Natural killer cell (primary cell): ENCODE measurements around the gene TUBE1. TPM values are rescaled to one million over a fixed set of nuclear protein-coding genes. Genes with fewer than 3 reads are reported as not detected.

ENCODE experiments used
- ATAC-seq, 3 donors: fragments of 150-1000 bp in 2 of 3; fragments of 200-7000 bp in 1 of 3; cut with Tn5 transposase; 1 replicate in 1 of 3; 2 replicates in 2 of 3; pipeline ENCODE4 v1.10.0; 2021; ENCODE audit warnings: mild to moderate bottlenecking in 2 of 3, moderate library complexity in 2 of 3
- DNase-seq, 2 donors: peaks; one replicate each; pipeline versions ENCODE4 v3.0.0 to v3.0.0-alpha.2; 2013 to 2021; ENCODE audit warnings: mixed read lengths in 1 of 2
- H3K27ac ChIP-seq: one replicate; pipeline ENCODE4 v1.5.1; 2013; ENCODE audit warnings: mild to moderate bottlenecking, low read length
- H3K27me3 ChIP-seq: one replicate; pipeline ENCODE4 v1.6.1; 2013; ENCODE audit warnings: low read length; ENCODE audit not compliant: control insufficient read depth, insufficient read depth
- H3K36me3 ChIP-seq: one replicate; pipeline ENCODE4 v1.6.1; 2013; ENCODE audit warnings: low read length; ENCODE audit not compliant: control insufficient read depth, insufficient read depth
- H3K4me1 ChIP-seq: one replicate; pipeline ENCODE4 v1.6.1; 2013; ENCODE audit warnings: low read length; ENCODE audit not compliant: control insufficient read depth, insufficient read depth
- H3K4me3 ChIP-seq: one replicate; pipeline ENCODE4 v1.5.1; 2013; ENCODE audit warnings: low read length
- H3K9me3 ChIP-seq: one replicate; pipeline ENCODE4 v1.6.1; 2013; ENCODE audit warnings: low read length; ENCODE audit not compliant: control insufficient read depth, insufficient read depth
- H3K27ac Mint-ChIP-seq, 2 donors: one replicate each; pipeline ENCODE4 v1.8.0; 2022; ENCODE audit warnings: mild to moderate bottlenecking in 2 of 2, mixed read lengths in 2 of 2, moderate library complexity in 1 of 2
- H3K27me3 Mint-ChIP-seq, 2 donors: one replicate each; pipeline ENCODE4 v1.8.0; 2022; ENCODE audit warnings: low read depth in 2 of 2, mixed read lengths in 2 of 2
- H3K36me3 Mint-ChIP-seq: one replicate; pipeline ENCODE4 v1.8.0; 2022; ENCODE audit warnings: mixed read lengths
- H3K4me1 Mint-ChIP-seq, 2 donors: one replicate each; pipeline ENCODE4 v1.8.0; 2022; ENCODE audit warnings: mixed read lengths in 2 of 2
- H3K4me3 Mint-ChIP-seq: one replicate; pipeline ENCODE4 v1.8.0; 2022; ENCODE audit warnings: mild to moderate bottlenecking, moderate library complexity, mixed read lengths
- H3K9me3 Mint-ChIP-seq, 2 donors: one replicate each; pipeline ENCODE4 v1.8.0; 2022; ENCODE audit warnings: mixed read lengths in 2 of 2
- WGBS: methylation state at CpG from one replicate; pipeline ENCODE4 v1.1.7; 2013; ENCODE audit warnings: missing lambda C conversion rate; ENCODE audit not compliant: insufficient coverage; 5-methylcytosine and 5-hydroxymethylcytosine counted together
- intact Hi-C: fragments of 100-400 bp; cut with micrococcal nuclease; formaldehyde crosslinking; loops from one replicate; pipeline ENCODE4 v1.14.2; 2022
- total RNA-seq, 4 donors: library from RNA; stranded (reverse); fragments of 120-200 nt in 1 of 4; gene quantifications; one replicate each; pipeline versions ENCODE4 v1.2.3 to v1.2.4, GENCODE V29; 2013 to 2022
- TF ChIP-seq, protein P1 (sequence below): fragments of 200-600 bp; IDR thresholded peaks from one replicate; pipeline ENCODE4 v1.8.0; 2022; ENCODE audit warnings: antibody characterized with exemption

TUBE1 gene
- total RNA-seq, 3 donors from 2014 or later (not counting 1 experiment from before 2014, with no cell fraction given) = 15.6 to 31.2 (median 23.7) TPM

DNA sequence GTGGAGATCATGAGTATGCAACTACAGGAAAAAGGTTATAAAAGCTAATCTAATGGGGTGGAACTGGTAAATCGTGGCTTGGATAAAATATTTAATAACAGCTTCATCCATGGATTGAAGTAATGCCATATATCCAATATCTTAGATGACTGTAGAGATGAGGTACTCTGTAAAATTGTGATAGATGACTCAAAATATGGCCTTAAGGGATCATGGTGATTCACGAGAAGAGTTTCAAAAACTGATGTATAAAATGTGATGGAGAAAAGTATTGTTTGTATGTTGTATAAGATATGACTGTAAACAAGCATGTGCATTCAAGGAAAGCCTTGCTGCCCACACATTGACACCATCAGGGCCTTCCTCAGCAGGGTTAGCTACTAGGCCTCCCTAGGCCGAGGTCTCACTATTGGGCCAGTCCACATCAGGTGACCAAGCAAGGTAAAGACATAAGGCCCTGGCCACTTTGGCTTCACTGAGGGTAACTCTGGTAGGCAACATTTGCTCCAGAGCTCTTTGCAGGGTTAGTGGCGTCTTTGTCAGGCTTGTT, 51.1 kb downstream of the TUBE1 start:
- no peak overlapping the region for H3K4me3 ChIP-seq
- no peak for ATAC-seq
- H3K27ac ChIP-seq = no peak overlapping the region
- no peaks in the 10 kb centered on the region for H3K9me3 ChIP-seq
- no peaks in the 10 kb centered on the region for H3K36me3 ChIP-seq
- no peaks in the 10 kb centered on the region for H3K4me1 ChIP-seq
- H3K9me3 Mint-ChIP-seq = no peaks in the 10 kb centered on the region
- TF ChIP-seq, protein P1, sequence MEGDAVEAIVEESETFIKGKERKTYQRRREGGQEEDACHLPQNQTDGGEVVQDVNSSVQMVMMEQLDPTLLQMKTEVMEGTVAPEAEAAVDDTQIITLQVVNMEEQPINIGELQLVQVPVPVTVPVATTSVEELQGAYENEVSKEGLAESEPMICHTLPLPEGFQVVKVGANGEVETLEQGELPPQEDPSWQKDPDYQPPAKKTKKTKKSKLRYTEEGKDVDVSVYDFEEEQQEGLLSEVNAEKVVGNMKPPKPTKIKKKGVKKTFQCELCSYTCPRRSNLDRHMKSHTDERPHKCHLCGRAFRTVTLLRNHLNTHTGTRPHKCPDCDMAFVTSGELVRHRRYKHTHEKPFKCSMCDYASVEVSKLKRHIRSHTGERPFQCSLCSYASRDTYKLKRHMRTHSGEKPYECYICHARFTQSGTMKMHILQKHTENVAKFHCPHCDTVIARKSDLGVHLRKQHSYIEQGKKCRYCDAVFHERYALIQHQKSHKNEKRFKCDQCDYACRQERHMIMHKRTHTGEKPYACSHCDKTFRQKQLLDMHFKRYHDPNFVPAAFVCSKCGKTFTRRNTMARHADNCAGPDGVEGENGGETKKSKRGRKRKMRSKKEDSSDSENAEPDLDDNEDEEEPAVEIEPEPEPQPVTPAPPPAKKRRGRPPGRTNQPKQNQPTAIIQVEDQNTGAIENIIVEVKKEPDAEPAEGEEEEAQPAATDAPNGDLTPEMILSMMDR = no peak
- no peak overlapping the region for H3K4me3 Mint-ChIP-seq
- no peaks in the 10 kb centered on the region for H3K27me3 ChIP-seq
- peaks cover 0 to 12% of the 10 kb centered on the region in 2 donors for H3K27me3 Mint-ChIP-seq
- peaks cover 0 to 4% of the 10 kb centered on the region in 2 donors for H3K4me1 Mint-ChIP-seq
- 95% methylated on average over 3 of the region's 4 CpGs for WGBS
- intact Hi-C loops = no loop called here
- H3K36me3 Mint-ChIP-seq = no peaks in the 10 kb centered on the region
- H3K27ac Mint-ChIP-seq = no peak overlapping the region
- no peak for DNase-seq

GRCh38 chr6:112034616-112034995, 52.7 kb downstream of the TUBE1 start:
- Mint-ChIP-seq H3K4me3 (no peak overlapping the region), H3K27me3 (peaks cover 0 to 12% of the 10 kb centered on the region in 2 donors), H3K9me3 (no peaks in the 10 kb centered on the region), H3K27ac (no peak overlapping the region), H3K4me1 (peaks cover 1 to 4% of the 10 kb centered on the region in 2 donors), H3K36me3 (no peaks in the 10 kb centered on the region)
- 60% methylated on average over 3 of the region's 4 CpGs for WGBS
- H3K9me3 ChIP-seq = no peaks in the 10 kb centered on the region
- TF ChIP-seq, protein P1 = no peak
- H3K4me3 ChIP-seq = no peak overlapping the region
- no peaks in the 10 kb centered on the region for H3K27me3 ChIP-seq
- H3K36me3 ChIP-seq = no peaks in the 10 kb centered on the region
- ATAC-seq = no peak
- no peak for DNase-seq
- no peaks in the 10 kb centered on the region for H3K4me1 ChIP-seq
- H3K27ac ChIP-seq = no peak overlapping the region
- intact Hi-C loops = no loop called here

GRCh38 chr6:112033791-112034615, 53.3 kb downstream of the TUBE1 start:
- TF ChIP-seq, protein P1 = no peak
- Histone ChIP-seq H3K9me3 (no peaks in the 10 kb centered on the region), H3K27me3 (no peaks in the 10 kb centered on the region), H3K4me3 (no peak overlapping the region), H3K36me3 (no peaks in the 10 kb centered on the region), H3K27ac (no peak overlapping the region), H3K4me1 (peaks cover 5% of the 10 kb centered on the region)
- peaks cover 0 to 12% of the 10 kb centered on the region in 2 donors for H3K27me3 Mint-ChIP-seq
- DNase-seq = no peak
- H3K27ac Mint-ChIP-seq = no peak overlapping the region
- intact Hi-C loops = no loop called here
- no peaks in the 10 kb centered on the region for H3K36me3 Mint-ChIP-seq
- no peak for ATAC-seq
- H3K4me1 Mint-ChIP-seq = peaks cover 8 to 10% of the 10 kb centered on the region in 2 donors
- no peaks in the 10 kb centered on the region for H3K9me3 Mint-ChIP-seq
- 76% methylated on average over 6 of the region's 6 CpGs for WGBS
- no peak overlapping the region for H3K4me3 Mint-ChIP-seq
